ENCODE results near the gene DIPK1A.

- TF ChIP-seq EZH2 (IDR thresholded peaks at IDR 0.05; ENCODE audit: insufficient read depth, low read length) (no peak), CTCF (IDR thresholded peaks at IDR 0.05; ENCODE audit: insufficient read depth, low read depth, low read length) (no peak)
Observed at GRCh38 chr1:92989253-92989652, 28.0 kb upstream of the DIPK1A start.
